HG02981 (cell line): ENCODE measurements around the gene CHD9NB.
A peak's percentile ranks its signal among the peaks of the same experiment; 100 is the strongest.

ENCODE experiments used
- ATAC-seq: cut with Tn5 transposase; IDR thresholded peaks from one replicate; pipeline ENCODE4 v1.9.1; 2021; ENCODE audit warnings: mild to moderate bottlenecking, moderate library complexity; ENCODE audit not compliant: unreplicated experiment

Gene CHD9NB

GRCh38 chr16:53052519-53053501 lies at the start of gene CHD9NB:
TSS of gene CHD9NB (minus strand) at chr16:53052897. CDS start at chr16:53044158, 8,739 bp downstream.
- ATAC-seq = no peak

- no peak for ATAC-seq
Observed at GRCh38 chr16:53100889-53101288, 48.2 kb upstream of the CHD9NB start.

- ATAC-seq = no peak
Observed at GRCh38 chr16:53100131-53100748, 47.5 kb upstream of the CHD9NB start.

- peak; percentile 55 for ATAC-seq
Observed at GRCh38 chr16:53099318-53100130, 46.8 kb upstream of the CHD9NB start.

- peak; percentile 67 for ATAC-seq
Observed at GRCh38 chr16:53098526-53099317, 46.0 kb upstream of the CHD9NB start.

GRCh38 chr16:53097190-53097589 lies 44.5 kb upstream of the CHD9NB start:
- no peak for ATAC-seq

- peak; percentile 42 for ATAC-seq
Observed at GRCh38 chr16:53094013-53094630, 41.4 kb upstream of the CHD9NB start.

GRCh38 chr16:53093162-53093744 lies 40.6 kb upstream of the CHD9NB start:
- ATAC-seq = no peak

GRCh38 chr16:53092284-53092683 lies 39.6 kb upstream of the CHD9NB start:
- ATAC-seq = no peak

- ATAC-seq = peak; percentile 46
Observed at GRCh38 chr16:53091466-53092211, 38.9 kb upstream of the CHD9NB start.

GRCh38 chr16:53090591-53091411 lies 38.1 kb upstream of the CHD9NB start:
- ATAC-seq = peak; percentile 42

GRCh38 chr16:53090286-53090590 lies 37.5 kb upstream of the CHD9NB start:
- ATAC-seq = no peak

- no peak for ATAC-seq
Observed at GRCh38 chr16:53089434-53090285, 37.0 kb upstream of the CHD9NB start.

GRCh38 chr16:53087101-53087500 lies 34.4 kb upstream of the CHD9NB start:
- no peak for ATAC-seq

GRCh38 chr16:53085931-53086421 lies 33.3 kb upstream of the CHD9NB start:
- ATAC-seq = no peak

- ATAC-seq = no peak
Observed at GRCh38 chr16:53085369-53085843, 32.7 kb upstream of the CHD9NB start.

- ATAC-seq = no peak
Observed at GRCh38 chr16:53084746-53085334, 32.1 kb upstream of the CHD9NB start.
